ENCODE measurements around the gene VIPR2. TPM values are rescaled to one million over a fixed set of nuclear protein-coding genes. Genes with fewer than 3 reads are reported as not detected.
"Not testable (repeated sequence)": the region's sequence is repeated elsewhere in the genome, so short reads cannot be mapped to it uniquely, and the experiment has no call there.

The VIPR2 gene
- polyA plus RNA-seq, 3 donors = not detected

DNA sequence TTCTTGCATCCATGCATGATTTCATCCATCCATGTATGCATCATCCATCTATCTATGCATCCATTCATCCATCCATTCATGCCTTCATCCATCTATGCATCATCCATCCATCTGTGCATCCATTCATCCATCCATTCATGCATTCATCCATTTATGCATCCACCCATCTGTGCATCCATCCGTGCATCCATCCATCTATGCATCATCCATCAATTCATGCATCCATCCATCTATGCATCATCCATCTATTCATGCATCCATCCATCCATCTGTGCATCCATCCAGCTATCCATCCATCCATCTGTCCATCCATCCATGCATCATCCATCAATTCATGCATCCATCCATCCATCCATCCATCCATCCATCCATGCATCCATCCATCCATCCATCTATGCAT, 157.0 kb downstream of the VIPR2 start:
- Histone ChIP-seq H3K27me3 (ENCODE audit: control insufficient read depth in 2 of 2, insufficient read depth in 2 of 2, low read length in 2 of 2) (peaks cover 0 to 14% of the 10 kb centered on the region in 2 donors), H4K20me1 (ENCODE audit: insufficient read depth, low read length) (no peaks in the 10 kb centered on the region), H3K4me2 (replicated peaks; ENCODE audit: extremely low read depth, low read length, poor library complexity, severe bottlenecking) (no peak overlapping the region), H3K79me2 (ENCODE audit: insufficient read depth, low read length) (no peaks in the 10 kb centered on the region), H3K4me3 (replicated peaks in 1 of 3; ENCODE audit: low read depth in 2 of 3, low read length in 3 of 3) (no peak overlapping the region), H3K9ac (ENCODE audit: insufficient read depth, low read length, poor library complexity, severe bottlenecking) (no peak overlapping the region), H2AFZ (ENCODE audit: insufficient read depth, low read depth, low read length, poor library complexity, severe bottlenecking) (no peak overlapping the region), H3K36me3 (replicated peaks in 1 of 2; ENCODE audit: control insufficient read depth in 1 of 2, insufficient read depth in 2 of 2, low read length in 2 of 2) (no peaks in the 10 kb centered on the region), H3K4me1 (ENCODE audit: control insufficient read depth in 1 of 2, insufficient read depth in 2 of 2, low read length in 2 of 2) (no peaks in the 10 kb centered on the region), H3K9me3 (replicated peaks in 1 of 2; ENCODE audit: control insufficient read depth in 1 of 2, insufficient read depth in 1 of 2, low read length in 2 of 2) (peaks cover 24 to 32% of the 10 kb centered on the region in 2 donors), H3K27ac (ENCODE audit: low read depth in 1 of 2, low read length in 2 of 2) (no peak overlapping the region)
- H3K4me1 Mint-ChIP-seq = no peaks in the 10 kb centered on the region
- peaks cover 6 to 26% (median 23%) of the 10 kb centered on the region in 7 donors for H3K9me3 Mint-ChIP-seq
- 0% methylated on average over 1 of the region's 1 CpG for WGBS (ENCODE audit: insufficient coverage)
- H3K36me3 Mint-ChIP-seq = no peaks in the 10 kb centered on the region
- DNase-seq = no peak
- H3K27me3 Mint-ChIP-seq (ENCODE audit: low read depth in 3 of 3) = peaks cover 13 to 19% (median 15%) of the 10 kb centered on the region in 3 donors
- intact Hi-C loops (cut with micrococcal nuclease) = no loop called here
- no peak overlapping the region for H3K27ac Mint-ChIP-seq
- TF ChIP-seq, protein P1, sequence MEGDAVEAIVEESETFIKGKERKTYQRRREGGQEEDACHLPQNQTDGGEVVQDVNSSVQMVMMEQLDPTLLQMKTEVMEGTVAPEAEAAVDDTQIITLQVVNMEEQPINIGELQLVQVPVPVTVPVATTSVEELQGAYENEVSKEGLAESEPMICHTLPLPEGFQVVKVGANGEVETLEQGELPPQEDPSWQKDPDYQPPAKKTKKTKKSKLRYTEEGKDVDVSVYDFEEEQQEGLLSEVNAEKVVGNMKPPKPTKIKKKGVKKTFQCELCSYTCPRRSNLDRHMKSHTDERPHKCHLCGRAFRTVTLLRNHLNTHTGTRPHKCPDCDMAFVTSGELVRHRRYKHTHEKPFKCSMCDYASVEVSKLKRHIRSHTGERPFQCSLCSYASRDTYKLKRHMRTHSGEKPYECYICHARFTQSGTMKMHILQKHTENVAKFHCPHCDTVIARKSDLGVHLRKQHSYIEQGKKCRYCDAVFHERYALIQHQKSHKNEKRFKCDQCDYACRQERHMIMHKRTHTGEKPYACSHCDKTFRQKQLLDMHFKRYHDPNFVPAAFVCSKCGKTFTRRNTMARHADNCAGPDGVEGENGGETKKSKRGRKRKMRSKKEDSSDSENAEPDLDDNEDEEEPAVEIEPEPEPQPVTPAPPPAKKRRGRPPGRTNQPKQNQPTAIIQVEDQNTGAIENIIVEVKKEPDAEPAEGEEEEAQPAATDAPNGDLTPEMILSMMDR (IDR thresholded peaks at IDR 0.05) = no peak
- no peak overlapping the region for H3K4me3 Mint-ChIP-seq

DNA sequence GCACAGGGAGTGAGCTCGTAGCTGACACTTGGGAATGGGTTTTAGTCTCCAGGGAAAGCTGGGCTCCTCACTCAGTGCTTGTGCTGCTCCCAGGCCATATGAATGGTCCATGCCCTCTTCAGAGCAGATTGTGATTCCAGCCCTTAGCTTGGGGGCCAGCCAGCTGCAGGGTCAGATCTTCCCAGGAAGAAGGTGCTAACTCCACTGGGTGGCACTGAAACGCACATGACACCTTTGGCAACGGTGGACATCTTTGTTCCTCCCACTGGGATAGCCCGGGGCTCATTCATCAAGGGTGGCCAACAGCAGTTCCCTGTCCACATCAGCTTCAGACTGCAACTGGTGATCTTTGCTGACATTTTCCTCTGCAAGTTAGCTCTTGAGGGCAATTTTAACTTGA, 159.1 kb downstream of the VIPR2 start:
- no peak for DNase-seq
- H3K4me2 ChIP-seq (replicated peaks; ENCODE audit: extremely low read depth, low read length, poor library complexity, severe bottlenecking) = no peak overlapping the region
- no peaks in the 10 kb centered on the region for H4K20me1 ChIP-seq (ENCODE audit: insufficient read depth, low read length)
- H2AFZ ChIP-seq (ENCODE audit: insufficient read depth, low read depth, low read length, poor library complexity, severe bottlenecking) = no peak overlapping the region
- Mint-ChIP-seq H3K4me1 (no peaks in the 10 kb centered on the region), H3K4me3 (no peak overlapping the region), H3K36me3 (no peaks in the 10 kb centered on the region), H3K27ac (no peak overlapping the region), H3K9me3 (peaks cover 16 to 43% (median 38%) of the 10 kb centered on the region in 7 donors), H3K27me3 (ENCODE audit: low read depth in 3 of 3) (peaks cover 0 to 3% (median 2%) of the 10 kb centered on the region in 3 donors)
- H3K9ac ChIP-seq (ENCODE audit: insufficient read depth, low read length, poor library complexity, severe bottlenecking) = no peak overlapping the region
- intact Hi-C loops (cut with micrococcal nuclease) = no loop called here
- no peak overlapping the region for H3K27ac ChIP-seq (ENCODE audit: low read depth in 1 of 2, low read length in 2 of 2)
- H3K27me3 ChIP-seq (ENCODE audit: control insufficient read depth in 2 of 2, insufficient read depth in 2 of 2, low read length in 2 of 2) = no peaks in the 10 kb centered on the region
- no peaks in the 10 kb centered on the region for H3K79me2 ChIP-seq (ENCODE audit: insufficient read depth, low read length)
- TF ChIP-seq, protein P1 (IDR thresholded peaks at IDR 0.05) = no peak
- no peaks in the 10 kb centered on the region for H3K4me1 ChIP-seq (ENCODE audit: control insufficient read depth in 1 of 2, insufficient read depth in 2 of 2, low read length in 2 of 2)
- H3K4me3 ChIP-seq (replicated peaks in 1 of 3; ENCODE audit: low read depth in 2 of 3, low read length in 3 of 3) = no peak overlapping the region
- H3K9me3 ChIP-seq (replicated peaks in 1 of 2; ENCODE audit: control insufficient read depth in 1 of 2, insufficient read depth in 1 of 2, low read length in 2 of 2) = peaks cover 45 to 53% of the 10 kb centered on the region in 2 donors
- 81% methylated on average over 4 of the region's 4 CpGs for WGBS (ENCODE audit: insufficient coverage)
- no peaks in the 10 kb centered on the region for H3K36me3 ChIP-seq (replicated peaks in 1 of 2; ENCODE audit: control insufficient read depth in 1 of 2, insufficient read depth in 2 of 2, low read length in 2 of 2)

DNA sequence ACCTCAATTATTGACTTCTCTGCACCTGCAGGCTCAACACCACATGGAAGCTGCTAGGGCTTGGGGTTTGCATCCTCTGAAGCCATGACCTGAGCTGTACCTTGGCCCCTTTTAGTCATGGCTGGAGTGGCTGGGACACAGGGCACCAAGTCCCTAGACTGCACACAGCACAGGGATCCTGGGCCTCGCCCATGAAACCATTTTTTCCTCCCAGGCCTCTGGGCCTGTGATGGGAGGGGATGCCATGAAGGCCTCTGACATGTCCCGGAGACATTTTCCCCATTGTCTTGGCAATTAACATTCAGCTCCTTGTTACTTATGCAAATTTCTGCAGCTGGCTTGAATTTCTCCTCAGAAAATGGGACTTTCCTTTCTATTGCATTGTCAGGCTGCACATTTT, 160.7 kb downstream of the VIPR2 start:
- H3K27ac ChIP-seq (ENCODE audit: low read depth in 1 of 2, low read length in 2 of 2); H3K79me2 ChIP-seq (ENCODE audit: insufficient read depth, low read length); H3K27me3 Mint-ChIP-seq (ENCODE audit: low read depth in 3 of 3); H3K27me3 ChIP-seq (ENCODE audit: control insufficient read depth in 2 of 2, insufficient read depth in 2 of 2, low read length in 2 of 2); H3K4me3 ChIP-seq (replicated peaks in 1 of 3; ENCODE audit: low read depth in 2 of 3, low read length in 3 of 3); H3K4me3 Mint-ChIP-seq; H3K9ac ChIP-seq (ENCODE audit: insufficient read depth, low read length, poor library complexity, severe bottlenecking); H2AFZ ChIP-seq (ENCODE audit: insufficient read depth, low read depth, low read length, poor library complexity, severe bottlenecking); H3K36me3 ChIP-seq (replicated peaks in 1 of 2; ENCODE audit: control insufficient read depth in 1 of 2, insufficient read depth in 2 of 2, low read length in 2 of 2); H3K27ac Mint-ChIP-seq; H4K20me1 ChIP-seq (ENCODE audit: insufficient read depth, low read length); intact Hi-C loops (cut with micrococcal nuclease); H3K4me1 ChIP-seq (ENCODE audit: control insufficient read depth in 1 of 2, insufficient read depth in 2 of 2, low read length in 2 of 2); H3K4me1 Mint-ChIP-seq; DNase-seq; H3K36me3 Mint-ChIP-seq; H3K4me2 ChIP-seq (replicated peaks; ENCODE audit: extremely low read depth, low read length, poor library complexity, severe bottlenecking): not testable (repeated sequence)
- WGBS (ENCODE audit: insufficient coverage) = 100% methylated on average over 1 of the region's 2 CpGs
- H3K9me3 ChIP-seq (replicated peaks in 1 of 2; ENCODE audit: control insufficient read depth in 1 of 2, insufficient read depth in 1 of 2, low read length in 2 of 2) = peaks cover 48 to 64% of the 10 kb centered on the region in 2 donors
- H3K9me3 Mint-ChIP-seq = peaks cover 18 to 46% (median 44%) of the 10 kb centered on the region in 7 donors

Data from CD14-positive monocyte (primary cell).